GM19351 (cell line): ENCODE results near the gene TXK.

Experiments used
- ATAC-seq: cut with Tn5 transposase; IDR thresholded peaks from one replicate; pipeline ENCODE4 v1.9.1; 2021; ENCODE audit warnings: mild to moderate bottlenecking, moderate library complexity; ENCODE audit not compliant: unreplicated experiment

Gene TXK

GRCh38 chr4:48108309-48109073, 25.6 kb downstream of the TXK start:
- ATAC-seq: no peak

- ATAC-seq: no peak
These were observed 28.8 kb downstream of the TXK start for GRCh38 chr4:48105230-48105629.

- ATAC-seq: peak; percentile 64
These were observed 30.4 kb downstream of the TXK start for GRCh38 chr4:48103483-48104139.

GRCh38 chr4:48102303-48102702, 31.7 kb downstream of the TXK start:
- no peak for ATAC-seq

GRCh38 chr4:48100256-48100655, 33.8 kb downstream of the TXK start:
- no peak for ATAC-seq

GRCh38 chr4:48095441-48095840, 38.6 kb downstream of the TXK start:
- no peak for ATAC-seq

GRCh38 chr4:48093991-48094416, 40.0 kb downstream of the TXK start:
- no peak for ATAC-seq

GRCh38 chr4:48090621-48091020, 43.4 kb downstream of the TXK start:
- no peak for ATAC-seq

- ATAC-seq: no peak
These were observed 48.0 kb downstream of the TXK start for GRCh38 chr4:48085821-48086589.

GRCh38 chr4:48082956-48083355, 51.1 kb downstream of the TXK start:
- no peak for ATAC-seq

GRCh38 chr4:48081196-48081595, 52.9 kb downstream of the TXK start:
- no peak for ATAC-seq

- ATAC-seq: no peak
These were observed 54.1 kb downstream of the TXK start for GRCh38 chr4:48079972-48080391.

- no peak for ATAC-seq
These were observed 55.0 kb downstream of the TXK start for GRCh38 chr4:48078862-48079655.

GRCh38 chr4:48078425-48078824, 55.6 kb downstream of the TXK start:
- ATAC-seq: no peak

GRCh38 chr4:48074657-48075056, 59.4 kb downstream of the TXK start:
- ATAC-seq: no peak

GRCh38 chr4:48073567-48074103, 60.4 kb downstream of the TXK start:
- ATAC-seq: no peak

GRCh38 chr4:48071191-48071590, 62.9 kb downstream of the TXK start:
- ATAC-seq: no peak

GRCh38 chr4:48069026-48069425, 65.0 kb downstream of the TXK start:
- no peak for ATAC-seq

- no peak for ATAC-seq
These were observed 65.9 kb downstream of the TXK start for GRCh38 chr4:48068182-48068581.

GRCh38 chr4:48067536-48067935, 66.5 kb downstream of the TXK start:
- no peak for ATAC-seq
